Osteocyte (in vitro differentiated cells): ENCODE results near the gene PAK3. TPM values are rescaled to one million over a fixed set of nuclear protein-coding genes. Genes with fewer than 3 reads are reported as not detected.

Source experiments
- DNase-seq: peaks from one replicate; pipeline ENCODE4 v3.0.0; 2021; ENCODE audit warnings: mixed read lengths; ENCODE audit not compliant: unreplicated experiment; ENCODE audit errors: extremely low spot score
- H3K27ac Mint-ChIP-seq: one replicate; pipeline ENCODE4 v1.8.0; 2021; ENCODE audit warnings: mild to moderate bottlenecking, mixed read lengths; ENCODE audit not compliant: unreplicated experiment
- H3K27me3 Mint-ChIP-seq: one replicate; pipeline ENCODE4 v1.8.0; 2021; ENCODE audit warnings: mixed read lengths; ENCODE audit not compliant: unreplicated experiment
- H3K36me3 Mint-ChIP-seq: one replicate; pipeline ENCODE4 v1.8.0; 2021; ENCODE audit warnings: mixed read lengths; ENCODE audit not compliant: unreplicated experiment
- H3K4me1 Mint-ChIP-seq: one replicate; pipeline ENCODE4 v1.8.0; 2021; ENCODE audit warnings: mixed read lengths; ENCODE audit not compliant: unreplicated experiment
- H3K4me3 Mint-ChIP-seq: one replicate; pipeline ENCODE4 v1.8.0; 2021; ENCODE audit warnings: mild to moderate bottlenecking, moderate library complexity, mixed read lengths; ENCODE audit not compliant: unreplicated experiment
- H3K9me3 Mint-ChIP-seq: one replicate; pipeline ENCODE4 v1.8.0; 2021; ENCODE audit warnings: mixed read lengths; ENCODE audit not compliant: unreplicated experiment
- CTCF ChIP-seq: fragments of 200-600 bp; sonication (generic); IDR thresholded peaks from 2 replicates; pipeline ENCODE4 v1.5.0; 2021; ENCODE audit warnings: antibody characterized with exemption, mild to moderate bottlenecking, moderate library complexity
- total RNA-seq: library from RNA; stranded (reverse); gene quantifications from 2 replicates; pipeline ENCODE4 v1.2.1, GENCODE V29; 2021

Gene PAK3
- total RNA-seq, 1 donor from 2014 or later = not detected

DNA sequence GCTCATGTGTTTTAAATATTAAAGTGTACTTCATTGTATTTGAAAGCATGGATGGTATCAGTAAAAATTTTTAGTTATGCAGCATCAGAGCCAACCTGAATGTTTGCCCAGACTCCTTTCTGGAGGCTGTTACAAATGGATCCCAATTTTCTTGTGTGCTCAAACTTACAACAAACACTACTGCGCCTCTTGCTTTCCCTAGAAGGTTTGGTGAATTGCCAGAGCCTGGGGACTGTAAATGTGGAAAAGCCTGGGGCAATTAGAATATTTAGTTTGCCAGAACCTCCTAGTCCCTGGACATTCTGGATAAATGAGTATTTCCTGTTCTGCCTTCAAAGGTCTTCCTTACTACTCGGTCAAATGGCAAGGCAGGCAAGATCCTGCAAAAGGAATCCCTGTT is 169.5 kb downstream of the PAK3 start:
- H3K9me3 Mint-ChIP-seq = no peaks in the 10 kb centered on the region
- no peaks in the 10 kb centered on the region for H3K4me1 Mint-ChIP-seq
- H3K27me3 Mint-ChIP-seq = no peaks in the 10 kb centered on the region
- no peak for TF ChIP-seq CTCF
- DNase-seq = no peak
- H3K27ac Mint-ChIP-seq = no peak overlapping the region
- H3K4me3 Mint-ChIP-seq = no peak overlapping the region
- no peaks in the 10 kb centered on the region for H3K36me3 Mint-ChIP-seq

- Mint-ChIP-seq H3K4me3 (no peak overlapping the region), H3K9me3 (no peaks in the 10 kb centered on the region)
Observed at GRCh38 chrX:111268506-111268905, 172.5 kb downstream of the PAK3 start.

DNA sequence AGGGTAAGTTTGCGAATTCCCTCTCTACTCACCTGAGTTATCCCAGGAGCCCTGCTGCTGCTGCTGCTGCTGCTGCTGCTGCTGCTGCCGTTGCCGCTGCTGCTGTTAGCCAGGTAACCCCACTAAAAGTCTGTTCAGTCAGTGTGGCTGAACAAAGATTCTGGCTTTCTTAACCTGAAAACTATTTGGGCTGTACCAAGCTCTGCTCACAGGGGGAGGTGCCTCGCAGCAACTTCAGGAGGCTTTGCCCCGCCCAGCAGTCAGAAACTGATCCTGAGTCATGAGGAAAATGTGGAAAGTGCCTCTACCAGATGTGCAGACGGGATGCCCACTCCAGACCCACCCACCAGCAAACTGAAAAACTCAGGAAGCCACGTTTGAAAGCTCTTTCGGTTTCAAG is 174.3 kb downstream of the PAK3 start, which contains the start of gene CAPN6:
TSS of gene CAPN6 (minus strand) at position 145 of the 400 bp plus-strand sequence. CDS start 6,547 bp downstream, outside the sequence.
- Mint-ChIP-seq H3K4me3 (no peak within 1 kb of the TSS), H3K27me3 (no peaks in the 10 kb centered on the region), H3K9me3 (no peaks in the 10 kb centered on the region), H3K36me3 (no peaks in the 10 kb centered on the region), H3K27ac (no peak within 1 kb of the TSS), H3K4me1 (no peaks in the 10 kb centered on the region)
- no peak for DNase-seq
- TF ChIP-seq CTCF = no peak

More at GRCh38 chrX:111268506-111268905, 172.5 kb downstream of the PAK3 start:
- Mint-ChIP-seq H3K27me3 (no peaks in the 10 kb centered on the region), H3K4me1 (no peaks in the 10 kb centered on the region), H3K27ac (no peak overlapping the region), H3K36me3 (no peaks in the 10 kb centered on the region)
- TF ChIP-seq CTCF = no peak
- no peak for DNase-seq

Other genes starting within 250 kb of the PAK3 start
- not detected in 2 replicates for gene CAPN6, start 174.3 kb downstream of the PAK3 start, total RNA-seq